GM18867 (cell line): Measurements from ENCODE around the gene ABI1.
"Not testable (repeated sequence)": the region's sequence is repeated elsewhere in the genome, so short reads cannot be mapped to it uniquely, and the experiment has no call there.

Experiments used
- ATAC-seq: cut with Tn5 transposase; IDR thresholded peaks from one replicate; pipeline ENCODE4 v1.9.1; 2021; ENCODE audit warnings: mild to moderate bottlenecking, moderate library complexity; ENCODE audit not compliant: unreplicated experiment

ABI1 gene

DNA sequence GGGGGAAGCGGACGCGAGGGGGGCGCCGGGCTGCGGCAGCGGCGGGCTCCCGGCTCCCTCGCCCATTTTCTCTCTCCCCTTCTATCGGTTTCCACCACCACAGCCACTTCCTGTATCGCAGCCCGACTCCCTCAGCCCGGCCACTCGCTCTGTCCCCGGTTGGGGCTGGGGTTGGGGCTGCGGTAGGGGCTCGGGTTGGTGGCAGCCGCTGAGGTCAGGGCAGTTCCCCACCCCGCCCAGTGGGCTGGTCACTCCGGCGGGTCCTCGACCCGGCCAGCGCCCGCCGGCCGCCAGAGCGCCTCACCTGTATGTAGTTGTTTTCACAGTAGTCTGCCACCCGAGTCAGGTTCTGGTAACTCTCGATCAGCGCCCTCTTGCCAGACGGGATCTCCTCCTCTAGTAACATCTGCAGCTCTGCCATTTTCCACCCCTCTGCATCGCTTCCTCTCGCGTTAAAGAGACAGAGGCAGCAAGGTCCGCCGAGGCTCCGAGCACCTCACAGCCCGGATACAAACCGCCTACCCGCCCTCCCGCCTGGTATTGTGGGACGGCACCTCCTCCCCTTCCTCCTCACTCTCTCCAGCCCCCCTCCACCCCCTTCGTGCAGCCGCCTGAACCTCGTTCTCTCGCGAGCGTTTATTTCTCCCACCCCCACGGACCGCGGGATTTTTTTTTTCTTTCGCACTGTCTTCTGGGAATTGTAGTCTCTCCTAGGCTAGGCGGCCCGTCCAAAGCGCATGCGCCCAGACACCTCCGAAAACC lies at the start of gene ABI1:
ABI1 (minus strand) TSS at position 516 of the 762 bp plus-strand sequence; CDS start at position 421, 95 bp downstream.
- ATAC-seq, result peak; percentile 77

- no peak for ATAC-seq
Observed at GRCh38 chr10:26909753-26910152, 49.0 kb upstream of the ABI1 start.

- not testable (repeated sequence) for ATAC-seq
Observed at GRCh38 chr10:26905253-26905781, 44.6 kb upstream of the ABI1 start.

DNA sequence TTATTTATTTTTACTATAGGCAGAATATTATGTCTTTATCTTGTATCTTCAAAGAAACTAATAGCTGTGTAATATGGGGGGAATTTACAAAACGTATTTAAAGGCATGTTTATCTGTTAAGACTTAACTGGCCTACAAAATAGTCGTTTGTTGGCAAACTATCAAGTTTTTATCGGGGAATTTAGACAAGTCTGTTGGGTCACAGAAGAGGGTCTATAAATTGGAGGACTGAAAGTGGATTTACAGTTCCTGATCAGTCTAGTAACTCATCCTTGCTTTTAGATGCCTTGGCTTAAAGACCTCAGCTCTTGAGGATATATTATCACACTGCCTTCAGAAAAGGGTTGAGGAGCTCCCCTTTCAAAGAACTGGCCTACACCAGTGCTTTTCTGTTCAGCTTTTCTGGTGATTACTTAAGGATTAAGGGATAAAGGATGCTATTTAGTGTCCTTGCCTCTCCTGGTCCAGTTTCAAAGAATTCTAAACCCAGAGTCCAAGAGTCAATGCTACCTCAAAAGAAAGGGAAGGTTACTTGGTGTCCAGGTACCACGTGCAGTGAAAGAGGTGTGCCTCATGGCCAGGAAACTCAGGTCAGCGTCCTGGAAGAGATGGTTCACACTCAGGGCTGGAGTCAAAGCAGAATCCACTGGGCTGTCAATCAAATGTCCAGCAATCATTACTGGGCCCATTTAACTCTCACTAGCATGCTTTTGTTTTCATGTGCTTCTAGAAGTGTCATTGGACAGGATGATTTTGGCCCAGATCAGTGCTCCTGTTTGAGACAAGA lies 42.9 kb upstream of the ABI1 start:
- no peak for ATAC-seq

DNA sequence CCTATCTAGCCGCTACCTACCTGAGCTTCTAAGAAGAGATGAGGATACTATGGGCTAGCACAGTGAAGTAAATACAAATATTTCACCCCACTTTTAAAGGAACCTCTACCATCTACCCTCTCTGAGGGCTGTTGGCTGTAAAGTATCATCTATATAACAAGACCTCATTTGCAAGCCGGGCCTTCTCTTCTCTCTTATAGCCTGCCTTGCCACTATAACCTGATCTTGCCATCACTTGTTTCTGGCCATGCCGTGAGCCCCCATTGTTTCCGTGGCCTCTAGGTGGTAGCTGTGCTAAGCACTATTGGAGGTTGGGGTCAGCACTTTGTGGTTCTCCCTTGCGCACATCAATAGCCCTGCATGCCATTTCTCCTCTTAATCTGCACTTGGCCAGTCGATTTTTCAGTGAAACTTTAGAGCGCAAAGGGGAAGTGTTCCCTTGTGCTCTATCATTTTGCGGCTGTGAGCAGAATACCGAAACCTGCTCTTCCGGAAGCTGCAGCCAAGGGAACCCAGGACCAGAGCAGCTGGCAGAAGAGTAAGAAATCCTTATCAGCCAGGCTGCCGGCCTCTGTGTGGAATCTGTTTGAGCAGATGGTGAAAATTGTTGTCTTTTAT lies 31.7 kb upstream of the ABI1 start:
- ATAC-seq, result peak; percentile 94

GRCh38 chr10:26890956-26891355 lies 30.2 kb upstream of the ABI1 start:
- ATAC-seq, result no peak

GRCh38 chr10:26887611-26888215 lies 27.0 kb upstream of the ABI1 start:
- ATAC-seq, result no peak

DNA sequence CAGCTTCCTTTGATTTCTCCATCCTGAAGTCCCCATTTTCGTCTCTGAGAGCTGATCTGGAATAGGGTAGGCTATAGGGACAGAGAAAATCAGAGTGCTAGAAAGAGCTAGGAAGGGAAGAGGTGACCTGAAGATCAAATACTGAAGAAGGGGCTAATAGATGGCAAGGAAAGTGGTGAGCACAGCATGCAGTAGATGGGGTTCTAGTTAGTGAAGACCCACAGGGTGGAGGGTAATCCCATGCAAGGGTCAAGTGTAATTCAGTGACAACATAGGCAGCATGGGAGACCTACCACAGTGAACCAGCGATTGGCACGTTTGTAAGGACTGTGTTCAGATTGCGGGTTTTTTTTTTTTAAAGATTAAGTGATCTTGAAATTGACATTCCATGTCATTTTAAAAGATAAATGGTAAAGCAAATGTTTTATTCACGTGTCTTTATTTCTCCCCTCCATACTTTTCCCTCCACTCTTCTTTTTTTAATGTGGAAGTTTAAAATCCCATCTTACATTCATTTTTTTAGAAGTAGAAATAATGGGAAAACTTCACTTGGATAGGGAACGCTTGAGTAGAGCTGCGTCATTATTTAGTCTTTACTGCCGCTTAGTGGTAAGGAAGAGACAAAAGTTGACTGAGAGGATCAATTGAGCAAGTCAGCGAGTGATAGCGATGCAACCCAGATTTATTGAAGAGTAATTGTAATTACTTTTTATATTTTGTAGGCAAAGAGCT lies 21.0 kb upstream of the ABI1 start:
- ATAC-seq, result peak; percentile 81

GRCh38 chr10:26879744-26880143 lies 19.0 kb upstream of the ABI1 start:
- no peak for ATAC-seq

GRCh38 chr10:26870766-26871165 lies 10.0 kb upstream of the ABI1 start:
- no peak for ATAC-seq

DNA sequence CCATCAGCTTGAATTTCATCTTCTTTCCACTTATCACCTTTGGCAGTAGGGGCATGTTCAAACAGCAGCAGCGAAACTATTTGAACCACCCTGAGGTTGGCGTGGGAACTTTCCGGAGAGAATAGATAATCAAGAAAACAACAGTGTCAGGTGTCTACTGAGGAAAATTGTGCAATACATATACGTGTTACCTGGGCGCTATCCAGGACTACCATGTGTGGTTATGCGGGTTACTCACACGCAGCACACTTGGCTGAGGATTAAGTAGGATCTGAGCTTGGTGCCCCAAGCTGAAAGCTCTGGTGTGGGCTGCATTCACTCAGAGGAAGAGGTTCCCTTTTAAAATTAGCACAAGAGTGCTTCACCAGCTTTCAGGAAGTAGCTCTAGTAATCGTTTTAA lies 8.8 kb upstream of the ABI1 start:
- no peak for ATAC-seq

GRCh38 chr10:26863351-26864076 lies 2.8 kb upstream of the ABI1 start:
- no peak for ATAC-seq

DNA sequence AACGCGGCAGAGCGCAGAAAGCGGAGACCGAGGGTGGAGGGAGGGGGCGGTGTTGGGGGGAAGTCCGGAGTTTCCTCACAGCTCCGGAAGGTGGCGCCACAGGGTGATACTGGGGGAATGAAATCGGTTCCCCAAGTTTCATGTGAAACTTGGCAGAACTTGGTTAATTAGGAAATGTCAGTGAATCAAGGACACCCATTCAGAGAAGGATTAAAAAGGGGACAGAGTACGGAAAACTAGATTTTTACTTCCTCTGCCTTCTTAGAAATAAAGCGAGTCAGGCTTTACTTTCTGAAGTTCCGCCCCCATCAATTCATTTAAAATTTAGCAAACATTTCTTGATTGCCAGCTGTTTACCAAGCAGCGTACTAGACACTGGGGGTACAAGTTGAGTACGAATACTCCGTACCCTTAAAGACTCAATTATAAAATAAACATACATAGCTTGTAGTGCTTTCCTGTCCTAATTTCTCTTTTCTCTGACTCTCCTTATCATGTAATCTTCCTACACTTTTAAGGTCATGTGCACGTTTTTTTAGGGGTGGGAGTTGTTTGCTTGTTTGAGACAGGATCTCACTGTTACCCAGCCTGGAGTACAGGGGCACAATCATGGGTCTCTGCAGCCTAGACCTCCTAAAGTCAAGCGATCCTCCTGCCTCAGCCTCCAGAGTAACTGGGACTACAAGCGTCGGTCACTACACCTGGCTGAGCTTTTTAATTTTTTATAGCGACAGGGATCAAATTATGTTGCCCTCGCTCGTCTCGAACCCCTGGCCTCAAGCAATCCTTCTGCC lies 644 bp upstream of the ABI1 start:
- ATAC-seq, result no peak

DNA sequence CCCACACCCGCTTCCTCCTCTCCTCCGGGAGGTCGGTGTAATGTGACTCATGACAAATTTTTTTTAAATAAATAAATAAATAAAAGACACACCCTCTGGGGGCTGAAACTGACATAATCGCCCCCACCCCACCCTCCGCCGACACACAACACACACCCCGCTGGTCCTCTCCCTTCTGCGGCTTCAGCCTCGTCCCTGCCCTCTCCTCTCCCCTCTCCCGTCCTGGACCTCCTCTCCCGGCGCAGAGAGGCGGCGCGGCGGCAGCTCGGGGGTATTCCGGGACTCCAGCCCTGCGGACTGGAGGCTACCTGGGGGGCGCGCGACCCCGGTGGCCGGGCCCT lies 686 bp downstream of the ABI1 start:
- ATAC-seq, result peak; percentile 14

DNA sequence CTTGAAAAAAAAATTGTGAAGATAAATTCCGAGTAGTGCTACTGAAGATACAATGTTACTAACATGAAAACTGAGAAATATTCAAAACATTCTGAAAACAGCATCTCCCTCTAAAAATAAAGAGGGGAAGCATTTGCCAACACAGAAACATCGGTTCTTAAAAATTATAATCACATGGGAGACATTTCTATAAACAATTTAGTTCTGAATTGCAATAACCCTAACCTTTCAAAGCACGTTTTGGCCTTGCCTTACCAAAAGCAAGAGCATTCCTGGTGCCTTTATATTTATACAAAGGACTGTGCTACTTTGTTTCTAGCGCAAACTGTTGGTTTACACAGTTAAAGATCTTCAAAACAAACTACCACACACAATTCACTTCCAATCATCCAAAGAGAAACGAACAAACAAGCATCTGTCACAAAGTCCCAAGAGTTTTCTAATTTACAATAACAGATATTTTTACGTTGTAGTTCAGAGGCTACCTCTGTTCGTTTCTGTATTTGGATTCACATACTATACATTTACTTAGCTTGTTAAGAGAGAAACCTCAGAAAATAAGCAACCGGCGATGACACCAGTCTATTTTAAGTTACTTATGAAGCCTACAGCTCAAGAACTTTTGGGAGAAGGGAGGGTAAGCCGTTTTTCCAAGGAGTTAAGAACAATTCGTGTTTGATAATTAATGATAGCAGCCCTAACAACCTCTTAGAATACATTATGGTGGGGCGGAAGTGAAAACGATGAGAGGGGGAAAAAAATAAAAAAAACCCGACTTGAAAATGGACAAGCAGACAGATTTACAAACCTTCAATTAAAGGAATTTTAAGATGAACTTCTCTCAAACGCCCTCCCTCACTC lies 1.3 kb downstream of the ABI1 start:
- no peak for ATAC-seq

- ATAC-seq, result no peak
Observed at GRCh38 chr10:26858707-26859034, 2.1 kb downstream of the ABI1 start.

- peak; percentile 34 for ATAC-seq
Observed at GRCh38 chr10:26857991-26858706, 2.6 kb downstream of the ABI1 start.

- peak; percentile 8 for ATAC-seq
Observed at GRCh38 chr10:26857553-26857952, 3.2 kb downstream of the ABI1 start.
